ENCODE measurements around the gene MTFR2. TPM values are rescaled to one million over a fixed set of nuclear protein-coding genes. Genes with fewer than 3 reads are reported as not detected.

The MTFR2 gene
- total and polyA plus RNA-seq, 2 experiments from 2014 or later: 7.4 to 13.5 TPM

DNA sequence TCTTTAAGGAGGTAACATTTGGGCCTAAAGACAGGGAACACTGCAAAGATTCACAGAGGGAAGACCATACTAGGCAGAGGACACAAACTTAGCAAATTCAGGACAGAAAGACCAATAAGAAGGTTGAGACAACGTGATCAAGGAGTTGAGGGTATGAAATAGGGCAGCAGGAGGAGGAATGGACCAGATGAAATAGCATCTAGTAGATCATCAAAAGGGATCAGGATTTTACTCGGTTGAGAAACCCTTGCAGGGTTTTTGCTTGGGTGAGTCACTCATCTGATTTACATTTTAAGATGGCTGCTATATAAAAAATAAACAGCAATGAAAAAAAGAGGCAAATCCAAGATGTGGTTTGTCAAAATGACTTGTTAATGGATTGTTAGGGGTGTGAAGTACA, 34.8 kb upstream of the MTFR2 start:
- peaks cover 20% of the 10 kb centered on the region for H3K4me1 ChIP-seq (ENCODE audit: insufficient read depth)
- peaks cover 13% of the 10 kb centered on the region; the same call in 1 of the 2 replicates for H3K36me3 ChIP-seq (ENCODE audit: insufficient read depth)
- H3K9me2 ChIP-seq (ENCODE audit: insufficient read depth): no peaks in the 10 kb centered on the region
- no peak for TF ChIP-seq NANOG (IDR thresholded peaks at IDR 0.05; ENCODE audit: borderline replicate concordance)
- TF ChIP-seq STAT1 (IDR thresholded peaks at IDR 0.05; ENCODE audit: unreplicated experiment): no peak
- TF ChIP-seq EZH2phosphoT487 (IDR thresholded peaks at IDR 0.05; ENCODE audit: unreplicated experiment): no peak
- TF ChIP-seq ZNF331 (CRISPR knock-in tag; IDR thresholded peaks at IDR 0.05; ENCODE audit: low read depth): no peak
- TF ChIP-seq, protein P1, sequence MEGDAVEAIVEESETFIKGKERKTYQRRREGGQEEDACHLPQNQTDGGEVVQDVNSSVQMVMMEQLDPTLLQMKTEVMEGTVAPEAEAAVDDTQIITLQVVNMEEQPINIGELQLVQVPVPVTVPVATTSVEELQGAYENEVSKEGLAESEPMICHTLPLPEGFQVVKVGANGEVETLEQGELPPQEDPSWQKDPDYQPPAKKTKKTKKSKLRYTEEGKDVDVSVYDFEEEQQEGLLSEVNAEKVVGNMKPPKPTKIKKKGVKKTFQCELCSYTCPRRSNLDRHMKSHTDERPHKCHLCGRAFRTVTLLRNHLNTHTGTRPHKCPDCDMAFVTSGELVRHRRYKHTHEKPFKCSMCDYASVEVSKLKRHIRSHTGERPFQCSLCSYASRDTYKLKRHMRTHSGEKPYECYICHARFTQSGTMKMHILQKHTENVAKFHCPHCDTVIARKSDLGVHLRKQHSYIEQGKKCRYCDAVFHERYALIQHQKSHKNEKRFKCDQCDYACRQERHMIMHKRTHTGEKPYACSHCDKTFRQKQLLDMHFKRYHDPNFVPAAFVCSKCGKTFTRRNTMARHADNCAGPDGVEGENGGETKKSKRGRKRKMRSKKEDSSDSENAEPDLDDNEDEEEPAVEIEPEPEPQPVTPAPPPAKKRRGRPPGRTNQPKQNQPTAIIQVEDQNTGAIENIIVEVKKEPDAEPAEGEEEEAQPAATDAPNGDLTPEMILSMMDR (conservative IDR thresholded peaks at IDR 0.05; ENCODE audit: low read depth in 2 of 2): no peak
- no peak for TF ChIP-seq JUNB (IDR thresholded peaks at IDR 0.05; ENCODE audit: unreplicated experiment)
- TF ChIP-seq ZNF114 (CRISPR knock-in tag; IDR thresholded peaks at IDR 0.05): no peak
- TF ChIP-seq, protein P2, sequence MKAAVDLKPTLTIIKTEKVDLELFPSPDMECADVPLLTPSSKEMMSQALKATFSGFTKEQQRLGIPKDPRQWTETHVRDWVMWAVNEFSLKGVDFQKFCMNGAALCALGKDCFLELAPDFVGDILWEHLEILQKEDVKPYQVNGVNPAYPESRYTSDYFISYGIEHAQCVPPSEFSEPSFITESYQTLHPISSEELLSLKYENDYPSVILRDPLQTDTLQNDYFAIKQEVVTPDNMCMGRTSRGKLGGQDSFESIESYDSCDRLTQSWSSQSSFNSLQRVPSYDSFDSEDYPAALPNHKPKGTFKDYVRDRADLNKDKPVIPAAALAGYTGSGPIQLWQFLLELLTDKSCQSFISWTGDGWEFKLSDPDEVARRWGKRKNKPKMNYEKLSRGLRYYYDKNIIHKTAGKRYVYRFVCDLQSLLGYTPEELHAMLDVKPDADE (IDR thresholded peaks at IDR 0.05): no peak
- TF ChIP-seq, protein P3, sequence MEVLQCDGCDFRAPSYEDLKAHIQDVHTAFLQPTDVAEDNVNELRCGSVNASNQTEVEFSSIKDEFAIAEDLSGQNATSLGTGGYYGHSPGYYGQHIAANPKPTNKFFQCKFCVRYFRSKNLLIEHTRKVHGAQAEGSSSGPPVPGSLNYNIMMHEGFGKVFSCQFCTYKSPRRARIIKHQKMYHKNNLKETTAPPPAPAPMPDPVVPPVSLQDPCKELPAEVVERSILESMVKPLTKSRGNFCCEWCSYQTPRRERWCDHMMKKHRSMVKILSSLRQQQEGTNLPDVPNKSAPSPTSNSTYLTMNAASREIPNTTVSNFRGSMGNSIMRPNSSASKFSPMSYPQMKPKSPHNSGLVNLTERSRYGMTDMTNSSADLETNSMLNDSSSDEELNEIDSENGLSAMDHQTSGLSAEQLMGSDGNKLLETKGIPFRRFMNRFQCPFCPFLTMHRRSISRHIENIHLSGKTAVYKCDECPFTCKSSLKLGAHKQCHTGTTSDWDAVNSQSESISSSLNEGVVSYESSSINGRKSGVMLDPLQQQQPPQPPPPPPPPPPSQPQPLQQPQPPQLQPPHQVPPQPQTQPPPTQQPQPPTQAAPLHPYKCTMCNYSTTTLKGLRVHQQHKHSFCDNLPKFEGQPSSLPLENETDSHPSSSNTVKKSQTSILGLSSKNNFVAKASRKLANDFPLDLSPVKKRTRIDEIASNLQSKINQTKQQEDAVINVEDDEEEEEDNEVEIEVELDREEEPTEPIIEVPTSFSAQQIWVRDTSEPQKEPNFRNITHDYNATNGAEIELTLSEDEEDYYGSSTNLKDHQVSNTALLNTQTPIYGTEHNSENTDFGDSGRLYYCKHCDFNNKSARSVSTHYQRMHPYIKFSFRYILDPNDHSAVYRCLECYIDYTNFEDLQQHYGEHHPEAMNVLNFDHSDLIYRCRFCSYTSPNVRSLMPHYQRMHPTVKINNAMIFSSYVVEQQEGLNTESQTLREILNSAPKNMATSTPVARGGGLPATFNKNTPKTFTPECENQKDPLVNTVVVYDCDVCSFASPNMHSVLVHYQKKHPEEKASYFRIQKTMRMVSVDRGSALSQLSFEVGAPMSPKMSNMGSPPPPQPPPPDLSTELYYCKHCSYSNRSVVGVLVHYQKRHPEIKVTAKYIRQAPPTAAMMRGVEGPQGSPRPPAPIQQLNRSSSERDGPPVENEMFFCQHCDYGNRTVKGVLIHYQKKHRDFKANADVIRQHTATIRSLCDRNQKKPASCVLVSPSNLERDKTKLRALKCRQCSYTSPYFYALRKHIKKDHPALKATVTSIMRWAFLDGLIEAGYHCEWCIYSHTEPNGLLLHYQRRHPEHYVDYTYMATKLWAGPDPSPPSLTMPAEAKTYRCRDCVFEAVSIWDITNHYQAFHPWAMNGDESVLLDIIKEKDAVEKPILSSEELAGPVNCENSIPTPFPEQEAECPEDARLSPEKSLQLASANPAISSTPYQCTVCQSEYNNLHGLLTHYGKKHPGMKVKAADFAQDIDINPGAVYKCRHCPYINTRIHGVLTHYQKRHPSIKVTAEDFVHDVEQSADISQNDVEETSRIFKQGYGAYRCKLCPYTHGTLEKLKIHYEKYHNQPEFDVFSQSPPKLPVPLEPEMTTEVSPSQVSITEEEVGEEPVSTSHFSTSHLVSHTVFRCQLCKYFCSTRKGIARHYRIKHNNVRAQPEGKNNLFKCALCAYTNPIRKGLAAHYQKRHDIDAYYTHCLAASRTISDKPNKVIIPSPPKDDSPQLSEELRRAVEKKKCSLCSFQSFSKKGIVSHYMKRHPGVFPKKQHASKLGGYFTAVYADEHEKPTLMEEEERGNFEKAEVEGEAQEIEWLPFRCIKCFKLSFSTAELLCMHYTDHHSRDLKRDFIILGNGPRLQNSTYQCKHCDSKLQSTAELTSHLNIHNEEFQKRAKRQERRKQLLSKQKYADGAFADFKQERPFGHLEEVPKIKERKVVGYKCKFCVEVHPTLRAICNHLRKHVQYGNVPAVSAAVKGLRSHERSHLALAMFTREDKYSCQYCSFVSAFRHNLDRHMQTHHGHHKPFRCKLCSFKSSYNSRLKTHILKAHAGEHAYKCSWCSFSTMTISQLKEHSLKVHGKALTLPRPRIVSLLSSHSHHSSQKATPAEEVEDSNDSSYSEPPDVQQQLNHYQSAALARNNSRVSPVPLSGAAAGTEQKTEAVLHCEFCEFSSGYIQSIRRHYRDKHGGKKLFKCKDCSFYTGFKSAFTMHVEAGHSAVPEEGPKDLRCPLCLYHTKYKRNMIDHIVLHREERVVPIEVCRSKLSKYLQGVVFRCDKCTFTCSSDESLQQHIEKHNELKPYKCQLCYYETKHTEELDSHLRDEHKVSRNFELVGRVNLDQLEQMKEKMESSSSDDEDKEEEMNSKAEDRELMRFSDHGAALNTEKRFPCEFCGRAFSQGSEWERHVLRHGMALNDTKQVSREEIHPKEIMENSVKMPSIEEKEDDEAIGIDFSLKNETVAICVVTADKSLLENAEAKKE (CRISPR knock-in tag; IDR thresholded peaks at IDR 0.05): no peak
- TF ChIP-seq, protein P4, sequence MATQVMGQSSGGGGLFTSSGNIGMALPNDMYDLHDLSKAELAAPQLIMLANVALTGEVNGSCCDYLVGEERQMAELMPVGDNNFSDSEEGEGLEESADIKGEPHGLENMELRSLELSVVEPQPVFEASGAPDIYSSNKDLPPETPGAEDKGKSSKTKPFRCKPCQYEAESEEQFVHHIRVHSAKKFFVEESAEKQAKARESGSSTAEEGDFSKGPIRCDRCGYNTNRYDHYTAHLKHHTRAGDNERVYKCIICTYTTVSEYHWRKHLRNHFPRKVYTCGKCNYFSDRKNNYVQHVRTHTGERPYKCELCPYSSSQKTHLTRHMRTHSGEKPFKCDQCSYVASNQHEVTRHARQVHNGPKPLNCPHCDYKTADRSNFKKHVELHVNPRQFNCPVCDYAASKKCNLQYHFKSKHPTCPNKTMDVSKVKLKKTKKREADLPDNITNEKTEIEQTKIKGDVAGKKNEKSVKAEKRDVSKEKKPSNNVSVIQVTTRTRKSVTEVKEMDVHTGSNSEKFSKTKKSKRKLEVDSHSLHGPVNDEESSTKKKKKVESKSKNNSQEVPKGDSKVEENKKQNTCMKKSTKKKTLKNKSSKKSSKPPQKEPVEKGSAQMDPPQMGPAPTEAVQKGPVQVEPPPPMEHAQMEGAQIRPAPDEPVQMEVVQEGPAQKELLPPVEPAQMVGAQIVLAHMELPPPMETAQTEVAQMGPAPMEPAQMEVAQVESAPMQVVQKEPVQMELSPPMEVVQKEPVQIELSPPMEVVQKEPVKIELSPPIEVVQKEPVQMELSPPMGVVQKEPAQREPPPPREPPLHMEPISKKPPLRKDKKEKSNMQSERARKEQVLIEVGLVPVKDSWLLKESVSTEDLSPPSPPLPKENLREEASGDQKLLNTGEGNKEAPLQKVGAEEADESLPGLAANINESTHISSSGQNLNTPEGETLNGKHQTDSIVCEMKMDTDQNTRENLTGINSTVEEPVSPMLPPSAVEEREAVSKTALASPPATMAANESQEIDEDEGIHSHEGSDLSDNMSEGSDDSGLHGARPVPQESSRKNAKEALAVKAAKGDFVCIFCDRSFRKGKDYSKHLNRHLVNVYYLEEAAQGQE (IDR thresholded peaks at IDR 0.05; ENCODE audit: unreplicated experiment): no peak
- TF ChIP-seq POLR2AphosphoS5 (IDR thresholded peaks at IDR 0.05; ENCODE audit: low read depth): no peak
- TF ChIP-seq CREB1 (CRISPR knock-in tag; IDR thresholded peaks at IDR 0.05; ENCODE audit: low read depth): no peak
- TF ChIP-seq EZH2 (IDR thresholded peaks at IDR 0.05; ENCODE audit: low read depth, unreplicated experiment): no peak
- H3K79me2 ChIP-seq (replicated peaks; ENCODE audit: insufficient read depth): peaks cover 96% of the 10 kb centered on the region
- peaks cover 2% of the 10 kb centered on the region; the same call in 2 of the 3 replicates for H3K9me3 Mint-ChIP-seq
- no peaks in the 10 kb centered on the region for H3K27me3 ChIP-seq (ENCODE audit: insufficient read depth)
- H3K36me3 Mint-ChIP-seq (ENCODE audit: low read depth): peaks cover 33% of the 10 kb centered on the region; the same call in 2 of the 3 replicates
- no peaks in the 10 kb centered on the region for H3F3A ChIP-seq (replicated peaks; ENCODE audit: low read depth)
- H3K27me3 Mint-ChIP-seq (ENCODE audit: insufficient read depth, low read depth, poor library complexity): peaks cover 13% of the 10 kb centered on the region
- no peak overlapping the region for H2AFZ ChIP-seq
- DNase-seq (ENCODE audit: low spot score) (peak; percentile 15), ATAC-seq (no peak)
- peak overlapping the region; percentile 36 for H3K4me2 ChIP-seq
- H3K4me3 ChIP-seq: peak overlapping the region; percentile 13; the same call in 1 of the 2 replicates
- H4K20me1 ChIP-seq (replicated peaks; ENCODE audit: insufficient read depth): peaks cover 84% of the 10 kb centered on the region
- H3K27ac Mint-ChIP-seq: peak overlapping the region; percentile 47
- H3K27ac ChIP-seq (ENCODE audit: low read depth): no peak overlapping the region; the same call in 1 of the 2 replicates
- peak overlapping the region; percentile 35 for H3K4me3 Mint-ChIP-seq
- peaks cover 44% of the 10 kb centered on the region for H3K4me1 Mint-ChIP-seq
